Retina (tissue), 1 donor: ENCODE measurements around the gene MACROD1.
"Not testable (repeated sequence)": the region's sequence is repeated elsewhere in the genome, so short reads cannot be mapped to it uniquely, and the experiment has no call there.

ENCODE experiments used
- DNase-seq: peaks from one replicate; pipeline ENCODE4 v3.0.0-alpha.2; 2016

MACROD1 gene

GRCh38 chr11:63986932-63987513 is 178.9 kb downstream of the MACROD1 start:
- no peak for DNase-seq

- DNase-seq: peak; percentile 97
These were observed 179.6 kb downstream of the MACROD1 start, which contains the start of gene OTUB1 for GRCh38 chr11:63986156-63986931. OTUB1 (plus strand) TSS chr11:63986438; CDS start chr11:63986457, 19 bp downstream.

GRCh38 chr11:63985812-63986155 is 180.1 kb downstream of the MACROD1 start:
- no peak for DNase-seq

GRCh38 chr11:63979426-63979825 is 186.5 kb downstream of the MACROD1 start:
- no peak for DNase-seq

- DNase-seq: no peak
These were observed 187.2 kb downstream of the MACROD1 start for GRCh38 chr11:63978551-63979239.

GRCh38 chr11:63974259-63975143 is 191.4 kb downstream of the MACROD1 start, which contains the start of gene COX8A:
COX8A (plus strand) TSS chr11:63974620; CDS start chr11:63974681, 61 bp downstream.
- DNase-seq: peak; percentile 98

GRCh38 chr11:63973912-63974258 is 192.0 kb downstream of the MACROD1 start:
- DNase-seq: not testable (repeated sequence)

GRCh38 chr11:63970902-63971301 is 195.0 kb downstream of the MACROD1 start:
- DNase-seq: no peak

- DNase-seq: no peak
These were observed 196.5 kb downstream of the MACROD1 start for GRCh38 chr11:63969461-63969860.

- no peak for DNase-seq
These were observed 199.5 kb downstream of the MACROD1 start for GRCh38 chr11:63966444-63966843.

GRCh38 chr11:63963895-63964294 is 202.0 kb downstream of the MACROD1 start:
- not testable (repeated sequence) for DNase-seq

- no peak for DNase-seq
These were observed 204.1 kb downstream of the MACROD1 start for GRCh38 chr11:63961608-63962412.

GRCh38 chr11:63958008-63958407 is 207.9 kb downstream of the MACROD1 start:
- DNase-seq: no peak

GRCh38 chr11:63952570-63952969 is 213.3 kb downstream of the MACROD1 start:
- DNase-seq: no peak

GRCh38 chr11:63951779-63952536 is 214.0 kb downstream of the MACROD1 start:
- no peak for DNase-seq
